Nephron progenitor cell (in vitro differentiated cells): Measurements from ENCODE around the gene GPR50.

ENCODE experiments used
- DNase-seq: peaks from one replicate; pipeline ENCODE4 v3.0.0; 2021
- H3K27ac Mint-ChIP-seq: 2 replicates; pipeline ENCODE4 v1.8.0; 2021; ENCODE audit warnings: mild to moderate bottlenecking, moderate library complexity, mixed read lengths
- H3K27me3 Mint-ChIP-seq: 2 replicates; pipeline ENCODE4 v1.8.0; 2021; ENCODE audit warnings: mild to moderate bottlenecking, low read depth, mixed read lengths; ENCODE audit not compliant: poor library complexity
- H3K36me3 Mint-ChIP-seq: 2 replicates; pipeline ENCODE4 v1.8.0; 2021; ENCODE audit warnings: low read depth, mixed read lengths
- H3K4me1 Mint-ChIP-seq: 2 replicates; pipeline ENCODE4 v1.8.0; 2021; ENCODE audit warnings: mixed read lengths
- H3K4me3 Mint-ChIP-seq: 2 replicates; pipeline ENCODE4 v1.8.0; 2021; ENCODE audit warnings: mild to moderate bottlenecking, moderate library complexity, mixed read lengths
- H3K9me3 Mint-ChIP-seq: 2 replicates; pipeline ENCODE4 v1.8.0; 2021; ENCODE audit warnings: mild to moderate bottlenecking, moderate library complexity, mixed read lengths
- CTCF ChIP-seq: fragments of 200-600 bp; sonication (generic); IDR thresholded peaks from 2 replicates; pipeline ENCODE4 v1.5.0; 2021; ENCODE audit warnings: antibody characterized with exemption

GPR50 gene

GRCh38 chrX:151183912-151184565 lies 7.7 kb downstream of the GPR50 start:
- no peak for TF ChIP-seq CTCF
- Mint-ChIP-seq H3K4me1 (peaks cover 24% of the 10 kb centered on the region), H3K27me3 (peaks cover 51% of the 10 kb centered on the region), H3K4me3 (peak overlapping the region; percentile 73), H3K27ac (no peak overlapping the region), H3K9me3 (peaks cover 59% of the 10 kb centered on the region), H3K36me3 (peaks cover 15% of the 10 kb centered on the region)
- peak; percentile 12 for DNase-seq

- Mint-ChIP-seq H3K4me3 (no peak overlapping the region), H3K27ac (no peak overlapping the region), H3K4me1 (peaks cover 17% of the 10 kb centered on the region), H3K36me3 (peaks cover 15% of the 10 kb centered on the region), H3K9me3 (peaks cover 56% of the 10 kb centered on the region), H3K27me3 (peaks cover 47% of the 10 kb centered on the region)
- no peak for TF ChIP-seq CTCF
- no peak for DNase-seq
Observed at GRCh38 chrX:151184705-151185104, 8.3 kb downstream of the GPR50 start.

GRCh38 chrX:151206871-151207270 lies 30.5 kb downstream of the GPR50 start:
- no peaks in the 10 kb centered on the region for H3K36me3 Mint-ChIP-seq
- peaks cover 62% of the 10 kb centered on the region for H3K9me3 Mint-ChIP-seq
- H3K4me3 Mint-ChIP-seq, result no peak overlapping the region
- DNase-seq, result no peak
- no peak for TF ChIP-seq CTCF
- no peaks in the 10 kb centered on the region for H3K4me1 Mint-ChIP-seq
- no peak overlapping the region for H3K27ac Mint-ChIP-seq
- peaks cover 13% of the 10 kb centered on the region for H3K27me3 Mint-ChIP-seq

GRCh38 chrX:151225843-151226242 lies 49.5 kb downstream of the GPR50 start:
- no peak overlapping the region for H3K4me3 Mint-ChIP-seq
- no peaks in the 10 kb centered on the region for H3K4me1 Mint-ChIP-seq
- TF ChIP-seq CTCF, result no peak
- peaks cover 48% of the 10 kb centered on the region for H3K27me3 Mint-ChIP-seq
- DNase-seq, result no peak
- peaks cover 61% of the 10 kb centered on the region for H3K9me3 Mint-ChIP-seq
- no peak overlapping the region for H3K27ac Mint-ChIP-seq
- no peaks in the 10 kb centered on the region for H3K36me3 Mint-ChIP-seq

GRCh38 chrX:151226941-151227340 lies 50.6 kb downstream of the GPR50 start:
- Mint-ChIP-seq H3K9me3 (peaks cover 60% of the 10 kb centered on the region), H3K4me1 (no peaks in the 10 kb centered on the region), H3K4me3 (no peak overlapping the region), H3K27ac (no peak overlapping the region), H3K36me3 (no peaks in the 10 kb centered on the region), H3K27me3 (peaks cover 48% of the 10 kb centered on the region)
- no peak for DNase-seq
- TF ChIP-seq CTCF, result no peak

- H3K9me3 Mint-ChIP-seq, result peaks cover 59% of the 10 kb centered on the region
- DNase-seq, result peak; percentile 37
- TF ChIP-seq CTCF, result no peak
Observed at GRCh38 chrX:151227627-151228026, 51.2 kb downstream of the GPR50 start.

More at GRCh38 chrX:151227627-151228026, 51.2 kb downstream of the GPR50 start:
- H3K36me3 Mint-ChIP-seq, result no peaks in the 10 kb centered on the region
- peaks cover 48% of the 10 kb centered on the region for H3K27me3 Mint-ChIP-seq
- peak overlapping the region; percentile 76 for H3K4me3 Mint-ChIP-seq
- H3K4me1 Mint-ChIP-seq, result no peaks in the 10 kb centered on the region
- no peak overlapping the region for H3K27ac Mint-ChIP-seq
